ENCODE results near the gene PATL2.

- TF ChIP-seq POLR2A (IDR thresholded peaks at IDR 0.05) (peak; percentile 96), CTCF (IDR thresholded peaks at IDR 0.05) (peak; percentile 92 to 99 (median 97))
Measured at GRCh38 chr15:44663410-44664308, 47.5 kb downstream of the PATL2 start, which contains the start of gene SPG11.
